Hematopoietic multipotent progenitor cell treated with erythropoietin and hydrocortisone succinate and interleukin-3 and kit ligand, for 15 days (in vitro differentiated cells): Measurements from ENCODE around the gene TRPM3.

Source experiments
- DNase-seq: peaks from one replicate; pipeline ENCODE4 v3.0.0-alpha.2; 2015; ENCODE audit warnings: low spot score

Gene TRPM3

GRCh38 chr9:70947086-70947485 is 174.3 kb downstream of the TRPM3 start:
- no peak for DNase-seq

- DNase-seq, result no peak
These were observed 176.1 kb downstream of the TRPM3 start for GRCh38 chr9:70945301-70945700.

- DNase-seq, result no peak
These were observed 180.2 kb downstream of the TRPM3 start for GRCh38 chr9:70941191-70941590.

- no peak for DNase-seq
These were observed 180.8 kb downstream of the TRPM3 start for GRCh38 chr9:70940605-70941004.

DNA sequence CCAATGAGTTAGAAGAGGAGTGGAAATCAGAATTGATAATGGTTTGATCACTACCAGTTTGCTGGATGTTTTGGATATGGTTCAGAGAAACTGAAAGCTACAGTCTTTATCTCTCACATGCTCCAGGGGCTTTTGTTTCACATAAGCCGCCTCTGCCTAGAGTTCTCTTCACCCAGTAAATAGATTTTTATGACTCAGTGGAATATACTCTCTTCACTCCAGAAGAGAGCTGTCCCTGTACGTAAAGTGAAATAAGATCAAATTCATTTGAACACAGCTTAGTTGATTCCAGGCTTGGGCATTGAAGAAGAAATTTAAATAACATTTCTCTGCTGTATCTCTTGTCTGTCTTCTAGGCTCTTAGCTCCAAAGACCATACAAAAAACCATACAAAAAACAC is 184.9 kb downstream of the TRPM3 start:
- no peak for DNase-seq

DNA sequence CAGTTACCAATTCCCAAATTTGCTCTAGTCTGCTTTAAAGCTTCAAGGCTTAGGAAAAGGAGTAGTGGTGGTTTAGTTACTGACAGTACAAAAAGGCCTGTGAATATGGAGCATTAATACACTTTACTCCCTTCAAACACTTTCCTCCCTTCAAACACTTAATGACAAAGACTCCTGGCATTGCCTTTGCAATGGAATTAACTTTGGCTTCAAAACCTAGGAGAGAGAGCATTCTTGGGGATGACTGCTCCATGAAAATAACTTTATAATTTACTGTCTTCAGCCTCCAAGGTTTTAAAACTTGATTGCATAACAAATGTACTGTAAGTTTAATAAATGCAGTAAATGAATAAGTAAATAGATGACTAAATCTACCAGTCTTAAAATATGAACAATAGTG is 185.6 kb downstream of the TRPM3 start:
- no peak for DNase-seq

GRCh38 chr9:70934642-70935041 is 186.8 kb downstream of the TRPM3 start:
- DNase-seq, result no peak

- DNase-seq, result no peak
These were observed 188.1 kb downstream of the TRPM3 start for GRCh38 chr9:70933321-70933720.

DNA sequence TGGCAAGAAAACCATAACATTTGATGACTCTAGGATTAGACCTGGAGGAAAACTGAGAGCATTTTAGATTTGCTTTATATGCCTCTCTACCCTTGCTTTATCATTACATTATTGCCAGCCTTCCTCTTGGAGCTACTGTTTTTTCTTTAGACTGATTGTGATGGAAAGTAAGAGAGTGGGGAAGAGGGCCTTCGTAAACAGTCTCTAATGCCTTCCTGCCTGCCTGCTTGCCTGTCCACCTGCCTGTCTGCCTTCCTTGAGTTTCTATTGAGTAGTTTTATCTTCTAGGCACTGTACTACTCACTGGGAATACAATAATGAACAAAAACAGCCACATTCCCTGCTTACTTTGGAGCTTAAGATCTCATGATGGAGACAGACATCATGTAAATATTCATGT is 189.3 kb downstream of the TRPM3 start:
- no peak for DNase-seq

DNA sequence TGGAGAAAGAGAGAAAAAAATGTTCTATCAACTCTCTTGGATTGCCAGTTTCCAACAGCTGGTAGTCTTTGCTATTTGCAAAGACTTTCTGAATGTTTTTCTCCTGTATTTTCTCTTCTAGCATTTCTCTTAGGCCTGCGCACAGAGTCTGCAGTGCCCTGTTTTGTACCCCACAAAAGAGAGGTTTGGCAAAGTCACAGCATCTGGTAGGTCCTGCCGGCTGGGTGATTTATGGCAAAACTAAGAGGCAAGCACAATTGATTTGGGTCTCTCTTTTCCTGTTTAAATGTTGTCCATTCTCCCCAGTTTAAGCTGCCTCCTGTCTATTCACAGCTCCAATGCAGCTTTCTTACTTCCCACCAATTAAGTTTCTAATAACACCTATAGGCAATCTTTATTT is 193.9 kb downstream of the TRPM3 start:
- DNase-seq, result no peak

DNA sequence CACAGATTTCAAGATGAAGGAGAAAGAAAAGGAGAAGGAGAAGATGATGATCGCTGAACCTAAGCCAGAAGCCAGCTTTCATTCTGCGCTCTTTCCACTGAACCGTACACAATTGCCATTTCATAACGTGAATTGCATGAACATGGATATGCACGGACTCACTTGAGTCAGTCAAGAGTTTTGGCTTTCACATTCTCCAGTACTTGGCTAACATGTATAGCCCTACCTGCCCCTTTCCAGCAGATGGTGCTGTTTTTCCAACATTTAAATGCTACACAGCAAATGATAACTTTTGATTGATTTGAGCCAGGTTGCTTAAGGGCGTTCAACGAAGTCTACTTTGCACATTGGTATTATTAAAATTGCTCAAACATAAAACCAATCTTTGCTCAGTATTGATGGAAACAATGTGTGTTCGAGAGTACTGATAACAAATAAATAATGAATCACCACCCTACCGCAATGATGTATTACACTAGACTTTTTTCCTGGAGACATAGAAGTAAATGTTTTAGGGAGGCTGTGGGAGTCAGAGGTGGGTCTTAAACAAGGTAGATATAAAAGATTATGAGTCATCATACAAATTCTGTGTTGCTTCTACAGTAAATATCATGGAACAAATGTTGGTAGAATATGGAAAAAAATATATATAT is 196.4 kb downstream of the TRPM3 start:
- peak; percentile 5 for DNase-seq

DNA sequence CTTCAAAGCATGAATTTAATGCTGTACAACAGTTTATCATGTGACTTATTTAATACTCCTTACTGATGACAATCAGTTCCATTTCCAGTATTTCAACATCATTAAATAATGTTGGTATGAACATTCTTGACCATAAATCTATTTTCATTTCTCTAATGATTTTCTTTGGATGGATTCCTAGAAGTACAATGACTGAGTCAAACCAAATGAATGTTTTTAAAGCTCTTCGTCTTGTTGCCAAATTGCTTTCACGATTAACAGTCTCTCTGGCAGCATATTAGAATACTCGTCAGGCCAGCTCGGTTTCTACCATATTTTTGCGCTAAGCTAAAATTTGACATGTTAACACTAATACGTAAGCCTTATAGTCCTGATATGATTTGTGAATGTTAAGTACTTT is 197.0 kb downstream of the TRPM3 start:
- no peak for DNase-seq

DNA sequence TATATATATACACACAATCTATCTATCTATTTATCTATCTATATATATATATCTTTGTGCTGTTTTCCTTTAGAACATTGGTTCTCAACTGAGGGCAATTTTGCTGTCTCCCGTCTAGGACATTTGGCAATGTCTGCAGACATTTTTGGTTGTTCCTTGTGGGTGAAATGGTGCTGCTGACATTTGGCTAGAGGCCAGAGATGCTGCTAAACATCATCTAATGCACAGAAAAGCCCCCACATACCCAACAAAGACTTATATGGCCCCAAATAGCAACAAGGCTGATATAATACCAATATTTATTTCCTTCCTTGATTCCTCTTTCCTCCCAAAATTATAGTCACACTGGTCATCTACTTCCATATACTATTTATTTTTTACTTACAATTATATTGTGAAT is 197.5 kb downstream of the TRPM3 start:
- DNase-seq, result no peak

- DNase-seq, result no peak
These were observed 200.3 kb downstream of the TRPM3 start for GRCh38 chr9:70921136-70921535.

- no peak for DNase-seq
These were observed 204.1 kb downstream of the TRPM3 start for GRCh38 chr9:70917277-70917676.

DNA sequence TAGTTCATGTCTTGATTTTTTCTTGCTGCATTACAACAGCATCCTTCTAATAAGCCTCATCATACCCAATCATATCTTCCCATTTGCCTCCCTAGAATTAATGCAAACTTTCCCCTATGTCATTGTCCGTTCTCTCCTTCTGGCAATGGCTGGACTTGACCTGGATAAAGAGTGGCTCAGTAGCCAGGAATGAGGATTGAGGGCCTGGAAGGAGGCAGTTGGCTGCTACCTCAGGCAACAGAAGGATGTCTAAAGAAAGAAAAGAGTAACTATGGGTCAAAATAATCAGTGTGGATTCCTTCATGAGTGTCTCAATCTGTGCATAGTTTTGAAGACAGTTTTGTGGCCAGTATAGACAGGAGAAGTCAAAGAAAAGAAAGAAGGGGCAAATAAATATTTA is 209.6 kb downstream of the TRPM3 start:
- no peak for DNase-seq

DNA sequence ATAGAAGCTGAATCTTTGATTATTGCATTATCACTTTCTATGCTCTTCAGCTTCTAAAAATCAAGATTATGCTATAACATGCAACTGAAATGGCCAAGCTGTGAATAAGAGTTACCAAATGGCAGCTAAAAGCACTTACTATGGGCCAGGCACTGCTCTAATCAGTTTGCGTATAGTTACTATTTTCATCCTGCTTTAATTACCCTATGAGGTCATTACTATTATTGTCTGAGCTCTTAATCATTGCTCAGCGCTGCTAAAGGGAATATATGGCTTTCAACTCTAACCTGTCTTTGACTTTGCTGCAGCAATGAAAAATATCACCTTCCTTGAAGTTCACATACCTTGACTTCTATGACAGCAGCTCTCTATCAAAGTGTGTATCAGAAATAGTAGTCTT is 210.8 kb downstream of the TRPM3 start:
- DNase-seq, result no peak

GRCh38 chr9:70902692-70903131 is 218.7 kb downstream of the TRPM3 start:
- DNase-seq, result no peak

DNA sequence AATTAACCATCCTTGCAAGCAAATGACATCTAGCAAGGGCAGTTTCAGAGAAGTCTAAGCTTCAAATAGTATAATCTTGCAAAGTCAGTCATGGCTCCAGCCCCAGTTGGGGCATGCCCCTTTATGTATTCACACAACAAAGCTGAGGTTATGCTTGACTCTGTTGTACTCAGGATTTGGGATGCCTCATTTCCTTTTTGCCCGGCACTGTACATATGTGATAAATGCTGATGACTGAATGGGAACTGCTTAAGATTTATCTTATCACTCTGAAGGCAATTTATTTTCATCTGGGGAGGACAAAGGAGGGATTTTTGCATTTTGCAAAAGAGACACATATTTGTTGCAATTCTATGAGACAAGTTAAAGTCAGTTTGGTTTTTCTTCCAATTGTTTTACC is 219.2 kb downstream of the TRPM3 start:
- no peak for DNase-seq

DNA sequence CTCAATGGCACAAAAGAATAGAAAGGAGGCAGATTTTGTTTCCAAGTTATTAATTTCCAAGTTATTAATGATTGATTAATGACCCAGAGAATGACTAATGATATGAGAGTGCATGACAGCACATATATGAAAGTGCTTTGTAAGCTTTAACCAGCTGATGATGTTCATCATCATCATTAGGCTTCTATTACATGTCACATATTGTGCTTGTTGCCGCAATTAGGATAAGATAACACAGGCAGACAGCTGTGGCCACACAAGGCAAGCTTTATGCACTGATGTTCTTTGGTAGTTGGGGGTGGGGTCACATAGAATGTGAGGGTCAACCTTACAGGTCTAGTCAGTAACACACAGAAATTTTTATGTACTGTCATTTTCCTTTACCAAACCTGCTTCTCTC is 219.7 kb downstream of the TRPM3 start:
- DNase-seq, result no peak

GRCh38 chr9:70901013-70901412 is 220.4 kb downstream of the TRPM3 start:
- no peak for DNase-seq

GRCh38 chr9:70893580-70894122 is 227.8 kb downstream of the TRPM3 start:
- no peak for DNase-seq

- DNase-seq, result no peak
These were observed 232.9 kb downstream of the TRPM3 start for GRCh38 chr9:70888471-70888870.

DNA sequence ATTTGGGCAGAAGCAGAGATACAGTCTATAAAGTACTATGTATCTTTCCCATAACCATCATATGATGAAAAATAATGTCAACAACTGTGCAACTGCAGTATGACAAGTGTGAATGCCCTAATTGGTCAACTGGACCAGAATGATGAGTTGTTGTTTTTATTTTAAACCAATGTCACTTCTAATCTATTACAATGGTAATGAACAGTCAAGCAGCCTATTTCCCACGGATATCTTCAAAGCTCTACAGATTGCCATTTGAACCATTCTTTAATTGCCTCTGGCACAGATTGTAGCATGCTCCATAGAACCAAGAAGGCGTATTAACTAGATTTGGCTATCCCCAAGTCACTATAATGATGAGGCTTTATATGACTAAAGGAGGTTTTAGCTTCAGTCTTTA is 233.6 kb downstream of the TRPM3 start:
- no peak for DNase-seq
